Activated CD8-positive, alpha-beta memory T cell treated with anti-CD3 and anti-CD28 coated beads for 1 hour (primary cell): Measurements from ENCODE around the gene CHRNA9.
"Not testable (repeated sequence)": the region's sequence is repeated elsewhere in the genome, so short reads cannot be mapped to it uniquely, and the experiment has no call there.

ENCODE experiments used
- DNase-seq, 2 donors: peaks; one replicate each; pipeline ENCODE4 v3.0.0-alpha.2; 2020; ENCODE audit warnings: low read depth in 1 of 2; ENCODE audit errors: extremely low read depth in 1 of 2

Gene CHRNA9, protein sequence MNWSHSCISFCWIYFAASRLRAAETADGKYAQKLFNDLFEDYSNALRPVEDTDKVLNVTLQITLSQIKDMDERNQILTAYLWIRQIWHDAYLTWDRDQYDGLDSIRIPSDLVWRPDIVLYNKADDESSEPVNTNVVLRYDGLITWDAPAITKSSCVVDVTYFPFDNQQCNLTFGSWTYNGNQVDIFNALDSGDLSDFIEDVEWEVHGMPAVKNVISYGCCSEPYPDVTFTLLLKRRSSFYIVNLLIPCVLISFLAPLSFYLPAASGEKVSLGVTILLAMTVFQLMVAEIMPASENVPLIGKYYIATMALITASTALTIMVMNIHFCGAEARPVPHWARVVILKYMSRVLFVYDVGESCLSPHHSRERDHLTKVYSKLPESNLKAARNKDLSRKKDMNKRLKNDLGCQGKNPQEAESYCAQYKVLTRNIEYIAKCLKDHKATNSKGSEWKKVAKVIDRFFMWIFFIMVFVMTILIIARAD

DNA sequence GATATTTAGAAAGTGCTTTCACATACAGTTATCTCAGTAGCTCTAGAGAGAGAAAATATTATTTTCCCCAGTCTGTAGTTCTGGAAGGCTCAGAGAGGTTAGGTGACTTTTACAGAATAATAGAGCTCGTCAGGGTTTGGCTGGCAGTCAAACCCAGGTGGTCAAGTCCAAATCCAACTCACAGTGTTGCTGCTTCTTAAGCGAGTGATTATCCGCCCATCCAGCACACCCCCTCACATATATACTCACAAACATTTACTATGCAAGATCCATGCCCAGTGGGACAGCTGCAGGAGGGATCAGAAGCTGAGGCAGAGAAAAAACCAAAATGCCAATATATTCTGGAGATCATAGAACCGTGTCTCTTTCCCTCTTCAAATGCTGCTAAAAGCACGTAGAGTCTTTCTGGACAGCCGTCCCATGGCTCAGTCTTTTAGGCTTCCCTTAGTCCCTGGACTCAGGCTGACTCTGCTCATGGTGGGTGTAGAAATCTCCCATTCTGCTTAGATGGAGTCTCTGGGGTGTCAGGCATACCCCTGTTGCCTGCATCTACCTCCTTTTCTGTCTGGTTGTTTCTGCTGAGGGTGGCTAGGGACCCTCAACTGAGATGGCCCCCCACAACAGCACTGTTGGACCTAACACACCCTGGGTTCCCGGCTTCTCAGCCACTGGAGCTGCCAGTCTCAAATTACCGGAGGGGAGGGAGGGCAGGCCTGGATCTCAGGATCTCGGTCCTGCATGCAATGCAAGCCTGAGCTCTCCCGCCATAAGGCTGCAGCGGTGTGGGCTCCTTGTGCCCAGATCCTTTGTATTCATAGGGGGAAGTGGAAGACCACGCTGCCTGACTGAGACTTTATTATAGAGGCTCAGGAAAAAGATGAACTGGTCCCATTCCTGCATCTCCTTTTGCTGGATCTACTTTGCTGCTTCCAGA lies at the start of gene CHRNA9:
Gene CHRNA9, plus strand, starts transcription at position 743 of the 934 bp plus-strand sequence. Its CDS starts 135 bp downstream, at position 878.
- no peak for DNase-seq

DNA sequence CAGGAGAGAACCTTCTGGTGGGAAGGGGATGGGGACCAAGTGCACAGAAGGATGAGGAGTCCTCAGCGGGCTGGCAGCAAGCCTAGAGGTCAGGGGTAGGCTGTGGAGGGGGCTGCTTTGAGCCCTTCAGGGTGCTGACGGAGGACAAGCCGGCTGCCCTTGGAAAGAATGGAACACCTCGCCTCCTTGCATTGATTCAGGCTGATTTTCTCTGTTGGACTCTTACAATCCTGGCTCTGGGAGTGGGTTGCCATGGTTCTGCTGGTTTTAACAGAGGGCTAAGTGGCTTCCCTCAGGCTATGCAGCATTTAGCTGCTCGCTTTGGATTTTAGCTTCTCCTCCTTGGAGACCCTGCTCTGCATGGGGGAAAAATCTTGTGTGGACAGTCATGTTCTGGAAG lies 49.4 kb upstream of the CHRNA9 start:
- DNase-seq, result no peak

DNA sequence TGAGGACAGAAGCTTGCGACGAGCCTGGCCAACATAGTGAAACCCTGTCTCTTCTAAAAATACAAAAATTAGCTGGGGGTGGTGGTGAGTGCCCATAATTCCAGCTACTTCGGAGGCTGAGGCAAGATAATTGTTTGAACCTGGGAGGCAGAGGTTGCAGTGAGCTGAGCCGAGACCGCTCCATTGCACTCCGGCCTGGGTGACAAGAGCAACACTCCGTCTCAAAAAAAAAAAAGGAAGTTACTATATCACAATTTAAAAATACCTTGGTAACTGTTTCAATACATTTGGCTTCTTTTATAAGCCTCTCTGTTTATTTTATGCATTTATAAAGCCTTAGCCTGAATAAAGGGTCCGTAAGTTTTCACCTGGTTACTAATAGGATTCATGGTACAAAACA lies 46.6 kb upstream of the CHRNA9 start:
- DNase-seq, result no peak

DNA sequence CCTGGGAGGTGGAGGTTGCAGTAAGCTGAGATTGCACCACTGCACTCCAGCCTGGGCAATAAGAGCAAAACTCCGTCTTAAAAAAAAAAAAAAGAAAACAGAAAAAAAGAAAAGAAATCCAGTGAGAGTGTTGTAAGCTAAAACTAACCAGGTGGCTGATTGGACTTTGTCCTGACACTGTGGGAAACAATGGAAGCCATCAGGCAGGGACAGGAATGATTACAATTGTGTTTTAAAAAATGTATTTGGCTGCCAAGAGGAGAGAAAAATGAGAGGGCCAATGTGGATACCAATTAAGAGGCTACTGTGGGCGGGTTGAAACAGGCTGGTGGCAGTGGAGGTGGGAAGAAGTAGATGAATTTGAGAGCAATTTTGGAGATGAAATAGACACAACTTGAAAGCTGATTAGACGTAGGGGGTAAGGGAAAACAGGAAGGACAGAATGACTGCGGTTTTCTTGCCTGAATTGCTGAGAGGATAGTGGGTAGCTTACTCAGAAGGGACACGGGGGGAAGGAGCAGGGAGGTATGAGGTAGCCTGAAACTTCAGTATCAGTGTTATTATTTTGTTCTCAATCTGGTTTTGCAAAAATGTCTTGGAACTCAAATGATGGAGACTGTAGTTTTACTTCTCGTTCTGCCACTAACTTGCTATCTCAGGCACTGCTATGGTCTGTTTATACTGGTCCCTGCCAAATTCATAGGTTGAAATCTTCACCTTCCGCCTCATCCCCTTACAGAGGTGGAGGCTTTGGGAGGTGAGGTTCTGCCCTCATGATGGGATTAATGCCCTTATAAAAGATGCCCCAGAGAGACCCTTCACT lies 45.6 kb upstream of the CHRNA9 start:
- DNase-seq, result no peak

DNA sequence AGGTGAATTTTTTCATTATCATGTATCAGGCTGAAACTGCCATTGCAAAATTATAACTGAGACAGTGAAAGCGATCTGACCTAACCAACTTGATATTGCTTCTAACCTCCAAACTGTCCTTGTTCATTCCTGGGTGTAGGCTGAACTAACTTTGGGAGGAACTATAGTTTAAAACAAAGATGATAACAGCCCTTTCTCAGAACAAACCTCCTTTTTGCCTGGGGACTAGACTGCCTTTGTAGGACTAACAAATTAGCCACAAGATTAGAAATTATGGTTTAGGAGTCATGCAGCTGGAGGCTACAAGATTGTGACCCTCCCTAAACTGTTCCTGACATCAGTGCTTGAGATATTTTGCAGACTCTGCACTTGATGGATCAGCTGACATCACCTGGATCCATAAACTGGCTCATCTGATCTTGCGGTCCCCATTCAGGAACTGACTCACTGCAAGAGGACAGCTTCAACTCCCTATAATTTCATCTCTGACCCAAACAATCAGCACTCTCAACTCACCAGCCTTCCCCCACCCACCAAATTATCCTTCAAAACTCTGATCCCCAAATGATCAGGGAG lies 44.4 kb upstream of the CHRNA9 start:
- not testable (repeated sequence) for DNase-seq

DNA sequence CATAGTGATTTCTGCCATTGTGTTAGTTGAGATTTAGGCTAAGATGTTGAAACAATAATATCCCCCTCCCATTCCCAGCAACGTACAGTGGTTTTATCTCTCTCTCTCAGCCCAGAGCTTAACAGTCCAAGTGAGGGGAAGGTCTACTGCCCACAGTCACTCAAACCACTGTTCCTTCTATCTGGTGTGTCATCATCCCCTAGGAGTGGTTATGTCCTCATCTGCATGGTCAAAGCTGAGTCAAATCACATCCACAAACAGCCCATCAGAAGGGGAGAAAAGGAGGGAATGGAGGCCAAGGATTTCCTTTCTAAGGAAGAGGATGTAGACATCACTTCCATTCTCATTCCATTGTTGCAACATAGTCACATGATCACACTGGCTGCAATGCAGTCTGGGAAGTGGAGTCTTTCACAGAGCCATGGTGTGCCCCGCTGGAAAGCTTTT lies 42.8 kb upstream of the CHRNA9 start:
- no peak for DNase-seq

DNA sequence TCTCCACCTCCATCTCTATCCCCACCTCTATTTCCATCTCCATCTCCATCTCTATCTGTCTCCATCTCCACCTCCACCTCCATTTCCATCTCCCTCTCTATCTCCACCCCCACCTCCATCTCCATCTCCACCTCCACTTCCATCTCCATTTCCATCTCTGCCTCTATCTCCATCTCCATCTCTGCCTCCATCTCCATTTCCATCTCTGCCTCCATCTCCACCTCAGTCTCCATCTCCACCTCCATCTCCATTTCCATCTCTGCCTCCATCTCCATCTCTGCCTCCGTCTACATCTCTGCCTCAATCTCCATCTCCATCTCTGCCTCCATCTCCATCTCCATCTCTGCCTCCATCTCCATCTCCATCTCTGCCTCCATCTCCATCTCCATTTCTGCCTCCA lies 40.8 kb upstream of the CHRNA9 start:
- DNase-seq, result no peak

DNA sequence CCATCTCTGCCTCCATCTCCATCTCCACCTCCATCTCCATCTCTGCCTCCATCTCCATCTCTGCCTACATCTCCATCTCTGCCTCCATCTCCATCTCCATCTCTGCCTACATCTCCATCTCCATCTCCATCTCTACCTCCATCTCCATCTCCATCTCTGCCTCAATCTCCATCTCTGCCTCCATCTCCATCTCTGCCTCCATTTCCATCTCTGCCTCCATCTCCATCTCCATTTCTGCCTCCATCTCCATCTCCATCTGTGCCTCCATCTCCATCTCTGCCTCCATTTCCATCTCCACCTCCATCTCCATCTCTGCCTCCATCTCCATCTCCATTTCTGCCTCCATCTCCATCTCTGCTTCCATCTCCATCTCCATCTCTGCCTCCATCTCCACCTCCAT lies 40.1 kb upstream of the CHRNA9 start:
- not testable (repeated sequence) for DNase-seq

DNA sequence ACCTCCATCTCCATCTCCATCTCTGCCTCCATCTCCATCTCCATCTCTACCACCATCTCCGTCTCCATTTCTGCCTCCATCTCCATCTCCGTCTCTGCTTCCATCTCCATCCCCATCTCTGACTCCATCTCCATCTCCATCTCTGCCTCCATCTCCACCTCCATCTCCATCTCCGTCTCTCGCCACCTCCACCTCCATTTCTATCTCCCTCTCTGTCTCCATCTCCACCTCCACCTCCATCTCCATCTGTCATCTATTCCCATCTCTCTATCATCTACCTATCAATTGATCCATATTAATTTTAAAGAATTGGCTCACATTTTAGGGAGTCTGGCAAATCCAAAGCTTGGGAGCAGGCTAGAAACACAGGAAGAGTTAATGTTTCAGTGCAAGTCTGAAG lies 39.6 kb upstream of the CHRNA9 start:
- DNase-seq, result no peak

DNA sequence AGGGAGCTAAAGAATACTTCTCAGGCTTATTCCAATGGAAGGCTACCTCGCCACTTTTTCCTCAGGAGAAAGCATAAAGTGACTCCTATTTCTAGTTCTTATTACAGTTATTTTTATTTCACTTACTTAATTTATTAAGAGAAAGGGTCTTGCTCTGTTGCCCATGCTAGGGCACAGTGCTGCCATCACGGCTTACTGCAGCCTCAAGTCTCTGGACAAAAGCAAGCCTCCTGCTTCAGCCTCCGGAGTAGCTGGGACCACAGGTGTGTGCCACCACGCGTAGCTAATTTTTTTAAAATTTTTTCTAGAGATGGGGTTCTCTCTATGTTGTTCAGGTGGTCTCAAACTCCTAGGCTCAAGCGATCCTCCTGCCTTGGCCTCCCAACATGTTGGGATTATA lies 36.0 kb upstream of the CHRNA9 start:
- no peak for DNase-seq

DNA sequence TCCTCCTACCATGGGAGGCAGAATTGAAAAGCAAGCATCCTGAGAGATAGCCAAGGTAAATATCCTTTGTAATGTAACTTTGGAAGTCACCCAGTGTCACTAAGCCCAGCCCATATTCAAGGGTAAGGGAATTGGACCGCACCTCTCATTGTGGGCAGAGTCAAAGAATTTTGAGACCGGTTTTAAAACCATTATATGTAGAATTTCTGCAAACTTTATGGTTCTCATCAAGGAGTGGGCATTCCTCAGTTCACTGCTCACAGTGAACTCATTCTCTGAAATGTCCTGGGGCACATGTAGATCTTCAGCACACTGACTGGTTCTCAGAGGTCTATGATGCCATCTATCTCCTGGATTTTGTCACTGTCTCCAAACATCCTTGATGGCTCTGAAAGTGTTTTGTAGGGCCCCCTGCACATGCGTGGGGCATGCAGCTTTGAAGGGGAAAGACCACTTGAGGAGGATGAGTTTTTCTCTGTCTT lies 35.3 kb upstream of the CHRNA9 start:
- DNase-seq, result no peak

DNA sequence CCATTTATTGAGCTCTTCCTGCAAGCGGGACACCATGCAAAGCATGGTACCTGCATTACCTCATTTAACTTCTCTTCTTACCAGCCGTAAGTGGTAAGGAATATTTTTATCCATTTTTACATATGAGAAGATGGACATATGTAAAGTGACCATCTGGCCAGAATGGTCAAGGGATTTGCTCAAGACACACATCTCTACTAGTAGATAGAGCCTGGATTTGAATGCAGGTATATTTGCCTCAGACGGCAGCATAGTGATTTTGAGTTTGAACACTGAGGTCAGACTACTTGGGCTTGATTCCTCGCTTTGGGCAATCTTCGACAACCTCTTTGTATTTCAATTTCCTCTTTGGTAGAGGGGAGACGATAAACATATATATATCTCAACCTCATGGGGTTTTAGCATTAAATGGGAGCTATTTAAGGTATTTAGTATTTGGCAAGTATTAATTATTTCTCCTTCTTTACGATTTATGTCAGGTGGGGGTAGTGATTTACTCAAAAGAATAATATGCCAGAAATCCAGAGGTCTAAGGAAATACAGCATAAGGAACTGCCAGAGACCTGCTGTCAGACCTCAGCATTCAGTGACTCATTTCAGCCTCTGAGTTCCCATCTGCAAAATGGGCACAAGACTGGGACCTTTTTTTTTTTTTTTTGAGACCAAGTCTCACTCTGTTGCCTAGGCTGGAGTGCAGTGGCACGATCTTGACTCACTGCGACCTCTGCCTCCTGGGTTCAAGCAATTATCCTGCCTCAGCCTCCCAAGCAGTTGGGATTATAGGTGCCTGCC lies 34.6 kb upstream of the CHRNA9 start:
- no peak for DNase-seq

DNA sequence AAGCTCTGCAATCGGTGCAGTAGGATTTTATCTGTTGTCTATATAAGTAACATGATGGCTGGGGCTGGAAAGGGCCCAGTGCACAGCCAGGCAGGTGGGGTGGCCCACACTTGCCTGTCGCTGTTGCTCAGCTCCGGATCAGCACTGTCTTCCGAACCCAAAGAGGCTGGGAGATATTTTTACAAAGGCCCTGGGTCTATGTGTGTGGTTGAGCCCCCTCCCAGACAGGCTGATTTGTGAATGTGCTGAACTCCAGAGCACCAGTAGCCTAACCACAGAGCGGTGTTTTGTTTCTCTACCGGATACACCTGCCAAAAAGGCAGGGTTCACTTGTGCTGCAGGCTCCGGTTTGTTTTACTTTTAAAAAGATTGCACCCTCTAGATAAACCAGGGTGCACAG lies 33.5 kb upstream of the CHRNA9 start:
- peak in 1 of 2 donors; percentile 33 for DNase-seq

DNA sequence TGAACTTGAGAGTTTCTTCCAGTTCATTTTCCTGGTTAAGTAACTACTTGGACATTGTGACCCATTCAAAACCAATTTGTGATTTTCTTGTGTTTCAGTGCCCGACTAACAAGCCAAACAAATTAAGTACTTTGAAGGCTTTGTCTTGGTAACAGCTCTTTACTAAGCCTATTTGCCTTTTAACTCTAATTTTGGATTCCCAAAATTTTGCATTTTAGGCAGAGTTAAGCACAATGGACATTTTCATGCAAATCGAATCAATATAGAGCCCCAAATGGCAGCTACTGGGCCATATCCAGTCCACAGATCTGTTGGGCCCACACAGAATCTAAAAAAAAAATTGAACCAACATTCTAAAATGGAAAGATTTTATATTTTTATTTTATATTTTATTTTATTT lies 31.4 kb upstream of the CHRNA9 start:
- DNase-seq, result no peak

DNA sequence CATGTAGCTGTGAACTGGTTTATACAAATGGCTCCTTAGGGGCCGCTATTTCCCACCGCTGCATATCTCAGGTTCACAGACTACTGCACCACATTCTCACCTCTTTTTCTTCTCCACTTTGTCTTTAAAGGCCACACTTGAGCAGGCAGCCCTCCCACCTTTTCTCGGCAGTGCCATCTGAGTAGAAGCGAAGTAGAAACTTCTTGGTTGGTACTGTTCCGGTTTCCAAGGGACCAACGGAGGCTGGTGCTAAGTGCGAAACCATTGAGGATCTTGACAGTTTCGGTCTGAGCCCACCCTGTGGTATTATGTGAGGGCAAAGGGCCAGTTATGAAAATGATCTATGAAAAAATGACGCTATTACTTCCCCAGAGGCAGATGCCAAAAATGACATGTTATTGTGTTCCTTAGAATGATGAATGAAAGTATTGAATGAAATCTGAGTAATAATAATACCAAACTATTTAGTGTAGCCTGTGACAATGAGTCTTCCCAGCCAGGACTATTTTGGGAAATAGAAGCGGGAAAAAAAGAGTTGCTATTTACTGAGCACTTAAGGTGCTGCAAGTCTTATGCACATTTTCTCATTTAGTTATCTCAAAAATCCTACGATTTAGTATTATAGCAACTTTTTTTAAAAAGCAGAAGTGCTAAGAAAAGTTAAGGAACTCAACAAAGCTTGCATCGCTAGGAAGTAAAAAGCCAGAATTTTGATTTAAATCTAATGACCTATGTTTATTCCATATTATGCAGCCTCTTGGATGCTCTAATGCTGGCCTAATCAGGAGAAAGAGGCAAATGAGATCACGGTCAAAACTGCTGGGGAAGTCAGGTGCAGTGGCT lies 29.6 kb upstream of the CHRNA9 start:
- no peak for DNase-seq

DNA sequence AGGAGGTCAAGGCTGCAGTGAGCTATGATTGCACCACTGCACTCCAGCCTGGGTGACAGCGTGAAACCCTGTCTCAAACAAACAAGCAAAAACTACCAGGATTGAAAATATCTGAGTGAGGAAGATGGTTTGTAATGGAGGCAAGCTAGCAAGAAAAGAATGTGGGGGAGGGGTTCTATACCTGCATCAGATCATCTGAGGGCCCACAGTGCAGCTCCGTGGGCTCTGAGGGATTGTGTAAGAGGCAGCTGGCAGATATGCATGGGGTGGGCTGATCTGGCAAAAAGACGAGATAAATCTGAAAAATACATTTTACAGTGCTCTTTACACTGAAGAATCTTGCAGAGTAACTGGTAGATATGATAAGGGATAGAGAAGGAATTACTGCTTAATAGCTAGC lies 28.9 kb upstream of the CHRNA9 start:
- no peak for DNase-seq

DNA sequence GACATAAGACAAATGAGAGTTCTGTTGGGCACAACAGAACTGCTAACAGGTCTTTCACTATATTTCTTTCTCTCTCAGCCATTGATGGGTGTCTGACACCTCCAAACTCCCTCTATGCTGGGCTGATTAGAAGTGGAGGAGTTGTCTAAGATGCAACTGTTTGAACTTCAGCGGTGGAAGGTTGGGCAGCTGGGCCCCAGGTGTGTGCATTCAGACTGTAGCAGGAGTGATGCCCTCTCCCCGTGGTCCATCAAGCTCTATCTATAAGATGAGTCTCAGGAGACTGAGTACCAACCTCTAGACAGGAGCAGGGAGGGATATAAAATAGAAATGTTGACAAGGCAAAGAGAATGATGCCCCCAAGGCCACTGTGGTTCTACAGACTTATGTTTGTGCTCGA lies 28.2 kb upstream of the CHRNA9 start:
- DNase-seq, result no peak

DNA sequence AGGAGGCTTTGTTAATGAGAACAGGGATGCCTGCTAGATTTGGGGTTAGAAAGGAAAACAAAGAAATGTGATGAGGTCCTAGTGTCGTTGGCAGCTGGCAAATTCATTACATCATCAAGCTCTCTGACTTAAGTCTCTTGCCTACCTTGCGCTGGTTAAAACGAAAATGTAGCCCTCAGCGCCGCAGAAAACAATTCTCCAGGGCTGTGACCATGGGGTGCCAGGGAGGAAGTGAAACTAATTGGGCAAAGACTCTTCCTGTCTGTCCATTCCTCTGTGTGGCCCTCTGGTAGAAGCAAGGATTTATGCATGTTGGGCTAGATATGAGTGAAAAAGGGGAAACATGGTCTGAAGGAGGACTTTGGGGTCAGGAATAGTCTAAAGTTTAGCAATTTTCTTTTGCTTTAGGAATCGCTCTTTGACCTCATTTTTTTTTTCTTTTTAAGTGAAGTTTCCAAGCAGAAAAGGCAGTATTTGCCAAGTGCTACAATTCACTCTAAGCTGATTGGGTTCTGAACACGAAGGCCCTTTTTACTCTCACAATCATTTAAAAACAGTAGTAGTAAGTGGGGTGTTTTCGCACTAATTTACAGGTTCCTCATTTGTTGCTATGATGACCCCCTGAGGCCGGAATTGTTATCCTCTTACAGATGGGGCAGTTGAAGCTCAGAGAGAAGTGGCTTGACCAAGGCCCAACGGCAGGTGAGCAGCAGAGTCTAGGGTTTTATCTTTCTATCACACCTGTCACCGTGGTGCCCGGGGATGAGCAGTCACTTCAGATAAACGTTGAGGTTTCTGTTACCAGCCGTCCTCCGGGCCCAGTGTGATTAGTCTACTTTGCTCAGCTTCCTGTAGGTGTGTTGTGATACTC lies 27.3 kb upstream of the CHRNA9 start:
- DNase-seq, result peak in 1 of 2 donors; percentile 47
